Fibroblast of lung (primary cell): ENCODE measurements around the gene CCDC183. TPM values are rescaled to one million over a fixed set of nuclear protein-coding genes. Genes with fewer than 3 reads are reported as not detected.

Experiments used
- DNase-seq, 2 donors: peaks; one replicate each; pipeline versions ENCODE4 v3.0.0 to v3.0.0-alpha.2; 2010; ENCODE audit warnings: low read depth in 2 of 2
- H2AFZ ChIP-seq: 2 replicates; pipeline ENCODE4 v1.5.1; 2012; ENCODE audit warnings: low read length, control low read depth, inconsistent platforms
- H3K27ac ChIP-seq: 2 replicates; pipeline ENCODE4 v1.5.1; 2011; ENCODE audit warnings: low read length, control low read depth; ENCODE audit not compliant: insufficient read depth
- H3K27me3 ChIP-seq: 2 replicates; pipeline ENCODE4 v1.5.1; 2011; ENCODE audit warnings: mild to moderate bottlenecking, low read length; ENCODE audit not compliant: control insufficient read depth, insufficient read depth
- H3K36me3 ChIP-seq: 2 replicates; pipeline ENCODE4 v1.5.1; 2011; ENCODE audit warnings: low read length; ENCODE audit not compliant: control insufficient read depth, insufficient read depth
- H3K4me1 ChIP-seq: 2 replicates; pipeline ENCODE4 v1.5.1; 2011; ENCODE audit warnings: low read length; ENCODE audit not compliant: control insufficient read depth, insufficient read depth; ENCODE audit errors: extremely low read depth
- H3K4me2 ChIP-seq: 2 replicates; pipeline ENCODE4 v1.5.1; 2011; ENCODE audit warnings: low read length, control low read depth; ENCODE audit not compliant: insufficient read depth; ENCODE audit errors: extremely low read depth
- H3K4me3 ChIP-seq, 4 experiments: fragments of 200-600 bp in 1 of 4; sonication (generic) in 1 of 4; replicated peaks in 1 of 4; 2 replicates each; pipeline ENCODE4 v1.5.1; 2011 to 2016; ENCODE audit warnings: low read length in 4 of 4, low read depth in 3 of 4, mild to moderate bottlenecking in 3 of 4, control low read depth in 2 of 4, inconsistent platforms in 1 of 4, mixed read lengths in 1 of 4; ENCODE audit not compliant: insufficient read depth in 1 of 4; ENCODE audit errors: control extremely low read depth in 1 of 4
- H3K79me2 ChIP-seq: 2 replicates; pipeline ENCODE4 v1.5.1; 2012; ENCODE audit warnings: mild to moderate bottlenecking, low read length, inconsistent platforms; ENCODE audit not compliant: control insufficient read depth, insufficient read depth
- H3K9ac ChIP-seq: 2 replicates; pipeline ENCODE4 v1.5.1; 2011; ENCODE audit warnings: mild to moderate bottlenecking, low read length, control low read depth; ENCODE audit not compliant: insufficient read depth
- H3K9me3 ChIP-seq: 2 replicates; pipeline ENCODE4 v1.5.1; 2012; ENCODE audit warnings: low read depth, low read length; ENCODE audit not compliant: control insufficient read depth, insufficient read depth
- H4K20me1 ChIP-seq: 2 replicates; pipeline ENCODE4 v1.5.1; 2011; ENCODE audit warnings: low read length; ENCODE audit not compliant: control insufficient read depth, insufficient read depth; ENCODE audit errors: extremely low read depth
- EZH2 ChIP-seq: IDR thresholded peaks from 2 replicates; pipeline ENCODE4 v1.5.1; 2012; ENCODE audit warnings: low read length, control low read depth, mild to moderate bottlenecking; ENCODE audit errors: missing control alignments
- polyA plus RNA-seq, 2 donors: library from polyadenylated mRNA; depleted of rRNA in 1 of 2; stranded (reverse) in 1 of 2; unstranded in 1 of 2; fragments of >200 nt; gene quantifications; 2 replicates each; pipeline ENCODE4 v1.2.1, GENCODE V29; 2011 to 2012; ENCODE audit warnings: missing spikeins in 1 of 2
- total RNA-seq: library from RNA; depleted of rRNA; stranded (reverse); fragments of >200 nt; gene quantifications from 2 replicates; pipeline ENCODE4 v1.2.1, GENCODE V29; 2014
- TF ChIP-seq, protein P1 (sequence below), 2 donors: IDR thresholded peaks in 1 of 2; conservative IDR thresholded peaks in 1 of 2; 1 replicate in 1 of 2; 2 replicates in 1 of 2; pipeline ENCODE4 v1.5.1; 2011 to 2012; ENCODE audit warnings: low read length in 2 of 2, control low read depth in 1 of 2, inconsistent platforms in 1 of 2, low read depth in 1 of 2, mild to moderate bottlenecking in 1 of 2

Gene CCDC183
- total and polyA plus RNA-seq, 2 donors (not counting 1 experiment from before 2014, with no cell fraction given) = 0.35 to 0.99 TPM

DNA sequence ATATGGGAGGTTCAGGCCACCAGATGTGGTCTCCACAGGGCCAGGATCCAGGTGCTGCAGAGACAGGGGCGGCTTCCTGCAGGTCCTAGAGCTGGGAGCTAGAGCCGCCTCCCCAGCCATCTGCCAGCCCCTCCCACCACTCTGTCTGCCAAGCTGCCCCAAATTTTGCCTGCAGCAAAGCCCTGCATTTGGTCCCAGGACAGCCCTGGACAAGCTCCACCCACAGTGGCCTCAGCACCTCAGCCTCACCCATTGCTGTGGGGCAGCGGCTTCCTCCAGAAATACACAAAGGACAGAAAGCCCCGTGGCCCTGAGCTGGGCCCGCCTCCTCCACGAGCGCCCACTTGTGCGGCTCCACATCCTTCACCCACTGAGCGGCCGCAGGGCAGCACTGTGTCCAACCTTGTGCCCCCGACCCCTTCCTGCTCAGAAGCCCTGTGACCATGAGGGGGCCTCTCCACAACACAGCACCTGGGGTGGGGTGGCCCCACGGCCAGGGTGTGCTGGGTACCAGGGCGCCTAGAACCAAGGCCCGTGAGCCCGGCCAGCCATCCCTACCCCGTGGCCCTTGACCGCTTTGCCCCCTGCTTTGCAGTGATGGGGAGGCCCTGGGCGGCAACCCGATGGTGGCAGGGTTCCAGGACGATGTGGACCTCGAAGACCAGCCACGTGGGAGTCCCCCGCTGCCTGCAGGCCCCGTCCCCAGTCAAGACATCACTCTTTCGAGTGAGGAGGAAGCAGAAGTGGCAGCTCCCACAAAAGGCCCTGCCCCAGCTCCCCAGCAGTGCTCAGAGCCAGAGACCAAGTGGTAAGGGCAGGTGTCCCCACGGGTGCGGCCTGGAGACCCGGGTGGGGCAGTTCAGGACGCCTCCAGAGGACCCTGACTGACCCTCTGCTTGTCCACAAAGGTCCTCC is 42.4 kb downstream of the CCDC183 start:
- Histone ChIP-seq H3K79me2 (no peaks in the 10 kb centered on the region), H2AFZ (no peak overlapping the region), H3K4me1 (peaks cover 10% of the 10 kb centered on the region), H3K9me3 (no peaks in the 10 kb centered on the region), H3K27ac (no peak overlapping the region), H3K4me2 (no peak overlapping the region), H3K36me3 (peaks cover 12% of the 10 kb centered on the region), H3K9ac (no peak overlapping the region), H4K20me1 (no peaks in the 10 kb centered on the region), H3K4me3 (no peak overlapping the region), H3K27me3 (no peaks in the 10 kb centered on the region)
- no peak for DNase-seq
- TF ChIP-seq EZH2 = no peak
- TF ChIP-seq, protein P1, sequence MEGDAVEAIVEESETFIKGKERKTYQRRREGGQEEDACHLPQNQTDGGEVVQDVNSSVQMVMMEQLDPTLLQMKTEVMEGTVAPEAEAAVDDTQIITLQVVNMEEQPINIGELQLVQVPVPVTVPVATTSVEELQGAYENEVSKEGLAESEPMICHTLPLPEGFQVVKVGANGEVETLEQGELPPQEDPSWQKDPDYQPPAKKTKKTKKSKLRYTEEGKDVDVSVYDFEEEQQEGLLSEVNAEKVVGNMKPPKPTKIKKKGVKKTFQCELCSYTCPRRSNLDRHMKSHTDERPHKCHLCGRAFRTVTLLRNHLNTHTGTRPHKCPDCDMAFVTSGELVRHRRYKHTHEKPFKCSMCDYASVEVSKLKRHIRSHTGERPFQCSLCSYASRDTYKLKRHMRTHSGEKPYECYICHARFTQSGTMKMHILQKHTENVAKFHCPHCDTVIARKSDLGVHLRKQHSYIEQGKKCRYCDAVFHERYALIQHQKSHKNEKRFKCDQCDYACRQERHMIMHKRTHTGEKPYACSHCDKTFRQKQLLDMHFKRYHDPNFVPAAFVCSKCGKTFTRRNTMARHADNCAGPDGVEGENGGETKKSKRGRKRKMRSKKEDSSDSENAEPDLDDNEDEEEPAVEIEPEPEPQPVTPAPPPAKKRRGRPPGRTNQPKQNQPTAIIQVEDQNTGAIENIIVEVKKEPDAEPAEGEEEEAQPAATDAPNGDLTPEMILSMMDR (conservative IDR thresholded peaks at IDR 0.05 in 1 of 2, IDR thresholded peaks at IDR 0.05 in 1 of 2; ENCODE audit: low read depth in 1 of 2, low read length in 2 of 2) = no peak

DNA sequence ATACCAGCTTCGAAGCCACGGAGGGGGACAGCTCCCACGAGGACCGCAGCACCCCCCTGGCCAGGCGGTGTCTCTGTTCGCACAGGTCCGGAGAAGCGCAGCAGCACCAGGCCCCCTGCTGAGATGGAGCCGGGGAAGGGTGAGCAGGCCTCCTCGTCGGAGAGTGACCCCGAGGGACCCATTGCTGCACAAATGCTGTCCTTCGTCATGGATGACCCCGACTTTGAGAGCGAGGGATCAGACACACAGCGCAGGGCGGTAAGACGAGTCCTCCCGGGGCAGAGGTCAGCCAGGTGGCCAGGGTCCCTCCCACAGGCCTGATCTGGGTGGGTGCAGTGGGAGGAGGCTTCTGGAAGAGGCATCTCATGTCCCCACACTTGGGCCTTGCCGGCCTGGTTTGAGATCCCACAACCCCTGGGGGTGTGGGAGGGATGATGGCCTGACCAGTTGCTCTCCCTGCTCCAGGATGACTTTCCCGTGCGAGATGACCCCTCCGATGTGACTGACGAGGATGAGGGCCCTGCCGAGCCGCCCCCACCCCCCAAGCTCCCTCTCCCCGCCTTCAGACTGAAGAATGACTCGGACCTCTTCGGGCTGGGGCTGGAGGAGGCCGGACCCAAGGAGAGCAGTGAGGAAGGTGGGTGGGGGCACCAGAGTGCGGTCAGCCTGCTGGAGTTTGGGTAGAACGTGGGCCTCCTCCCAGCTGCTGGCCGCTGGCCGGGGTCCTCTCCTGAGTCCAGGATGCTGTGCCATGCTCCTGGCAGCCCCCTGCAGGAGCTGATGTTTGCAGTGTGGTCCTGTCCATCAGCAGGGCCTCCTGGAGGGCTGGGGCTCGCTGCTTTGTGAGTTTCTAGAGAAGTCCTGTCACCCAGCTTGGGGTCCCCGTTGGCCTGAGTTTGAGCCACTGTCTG is 43.3 kb downstream of the CCDC183 start:
- no peak overlapping the region for H3K4me2 ChIP-seq
- no peak overlapping the region for H3K9ac ChIP-seq
- DNase-seq = no peak
- TF ChIP-seq, protein P1 (conservative IDR thresholded peaks at IDR 0.05 in 1 of 2, IDR thresholded peaks at IDR 0.05 in 1 of 2; ENCODE audit: low read depth in 1 of 2, low read length in 2 of 2) = no peak
- no peak for TF ChIP-seq EZH2
- no peak overlapping the region for H3K27ac ChIP-seq
- H3K27me3 ChIP-seq = peaks cover 6% of the 10 kb centered on the region
- peaks cover 12% of the 10 kb centered on the region for H3K36me3 ChIP-seq
- H3K4me1 ChIP-seq = peaks cover 10% of the 10 kb centered on the region
- no peaks in the 10 kb centered on the region for H3K9me3 ChIP-seq
- H3K79me2 ChIP-seq = no peaks in the 10 kb centered on the region
- H3K4me3 ChIP-seq = no peak overlapping the region
- H4K20me1 ChIP-seq = no peaks in the 10 kb centered on the region
- H2AFZ ChIP-seq = no peak overlapping the region
